Left hindlimb (tissue), 1 donor: ENCODE measurements around the gene RIPK1.
"Not testable (repeated sequence)": the region's sequence is repeated elsewhere in the genome, so short reads cannot be mapped to it uniquely, and the experiment has no call there.

Experiments
- DNase-seq: peaks from one replicate; pipeline ENCODE4 v3.0.0-alpha.2; 2018

Gene RIPK1

DNA sequence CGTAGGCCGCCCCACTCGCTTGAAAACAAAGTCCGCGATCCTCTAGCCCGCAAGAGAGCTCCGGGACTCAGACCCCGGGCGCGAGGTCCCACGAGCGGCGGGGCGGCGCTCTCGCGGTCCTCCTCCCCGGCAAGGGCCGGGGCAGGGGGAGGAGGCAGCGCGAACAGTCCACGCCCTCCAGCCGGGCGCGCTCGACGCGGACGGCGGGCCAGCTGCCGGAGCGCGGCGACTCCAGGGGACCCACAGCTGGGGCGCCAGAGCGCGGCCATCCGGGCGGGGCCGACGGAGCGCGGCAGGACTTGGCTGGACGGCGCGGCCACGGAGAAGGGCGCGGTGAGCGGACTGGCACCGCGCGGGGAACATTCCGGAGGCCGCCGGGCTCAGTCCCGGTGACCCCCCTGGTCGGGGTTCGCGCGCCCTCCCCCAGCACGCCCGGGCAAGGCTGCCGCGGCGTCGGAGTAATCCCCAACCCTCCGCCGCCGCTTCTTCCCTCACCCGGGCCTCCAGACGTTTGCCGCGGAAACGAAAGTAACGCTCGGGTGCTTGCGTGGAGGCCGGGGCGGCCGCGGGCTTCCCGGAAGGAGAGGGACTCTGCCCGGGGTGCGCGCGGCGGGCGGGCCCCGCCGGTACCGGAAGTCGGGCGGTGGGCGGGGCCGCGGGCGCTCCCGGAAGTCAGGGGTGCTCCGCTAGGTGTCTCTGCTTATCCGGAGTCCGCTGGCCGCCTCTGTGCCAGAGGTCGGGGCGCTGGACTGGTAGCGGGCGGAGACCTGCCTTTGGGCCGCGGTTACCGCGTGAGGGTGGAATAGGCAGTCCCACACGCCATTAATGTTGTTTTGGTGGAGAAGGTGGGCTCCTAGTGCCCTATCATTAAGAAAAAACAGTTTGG lies at the start of gene RIPK1:
RIPK1 (plus strand) TSS at position 166 of the 886 bp plus-strand sequence. CDS start 8,330 bp downstream, outside the sequence.
- DNase-seq = peak; percentile 93

DNA sequence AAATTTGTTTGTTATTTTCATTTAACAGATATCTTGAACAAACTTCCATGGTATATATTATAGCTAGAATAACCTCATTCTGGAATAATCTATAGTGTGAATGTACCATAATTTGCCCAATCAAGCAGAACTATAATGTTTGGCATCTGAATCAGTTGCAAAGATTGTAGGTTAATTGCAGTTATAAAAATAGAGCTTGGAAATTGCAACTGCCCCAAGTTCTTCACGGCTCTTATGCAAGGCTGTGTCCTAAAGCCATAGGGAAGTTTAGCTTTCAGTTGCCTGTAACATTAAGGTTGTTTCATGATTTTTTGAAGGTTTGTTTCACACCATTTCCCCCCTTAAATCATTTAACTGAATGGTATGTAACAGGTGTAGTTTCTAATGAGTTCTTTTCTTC lies 49.2 kb upstream of the RIPK1 start:
- no peak for DNase-seq

DNA sequence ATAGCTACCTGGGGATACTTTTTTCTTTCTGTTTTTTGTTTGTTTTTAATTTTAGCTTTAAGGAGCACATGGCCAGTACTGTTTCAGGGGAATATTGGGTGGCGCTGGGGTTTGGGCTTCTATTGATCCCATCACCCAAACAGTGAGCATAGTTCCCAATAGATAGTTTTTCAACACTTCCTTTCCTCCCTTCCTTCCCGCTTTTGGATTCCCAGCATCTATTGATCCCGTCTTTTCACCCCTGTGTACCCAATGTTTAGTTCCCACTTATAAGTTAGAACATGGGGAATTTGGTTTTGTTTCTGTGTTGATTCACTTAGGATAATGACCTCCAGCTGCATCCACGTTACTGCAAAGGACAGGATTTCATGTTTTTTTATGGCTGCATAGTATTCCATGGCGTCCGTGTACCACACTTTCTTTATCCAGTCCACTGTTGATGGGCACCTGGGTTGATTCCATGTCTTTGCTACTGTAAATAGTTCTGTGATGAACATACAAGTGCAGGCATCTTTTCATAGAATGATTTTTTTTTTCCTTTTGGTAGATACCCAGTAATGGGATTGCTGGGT lies 48.5 kb upstream of the RIPK1 start:
- no peak for DNase-seq

DNA sequence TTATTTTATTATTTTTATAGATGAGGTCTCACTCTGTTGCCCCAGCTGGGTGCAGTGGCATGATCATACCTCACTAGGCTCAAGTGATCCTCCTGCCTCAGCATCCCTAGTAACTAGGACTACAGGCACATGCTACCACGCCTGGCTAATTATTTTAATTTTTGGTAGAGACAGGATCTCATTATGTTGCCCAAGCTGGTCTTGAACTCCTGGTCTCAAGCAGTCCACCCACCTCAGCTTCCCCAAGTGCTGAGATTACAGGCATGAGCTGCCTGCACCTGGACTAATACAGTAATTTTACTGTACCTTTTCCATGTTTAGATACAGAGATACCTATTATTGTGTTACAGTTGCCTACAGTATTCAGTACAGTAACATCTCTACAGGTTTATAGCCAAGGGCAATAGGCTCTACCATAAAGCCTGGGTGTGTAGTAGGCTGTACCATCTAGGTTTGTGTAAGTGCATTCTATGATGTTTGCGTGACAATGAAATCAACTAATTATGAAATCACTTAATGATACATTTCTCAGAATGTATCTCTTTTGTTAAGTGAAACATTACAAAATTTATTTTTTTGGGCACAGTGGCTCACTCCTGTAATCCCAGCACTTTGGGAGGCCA lies 47.2 kb upstream of the RIPK1 start:
- not testable (repeated sequence) for DNase-seq

DNA sequence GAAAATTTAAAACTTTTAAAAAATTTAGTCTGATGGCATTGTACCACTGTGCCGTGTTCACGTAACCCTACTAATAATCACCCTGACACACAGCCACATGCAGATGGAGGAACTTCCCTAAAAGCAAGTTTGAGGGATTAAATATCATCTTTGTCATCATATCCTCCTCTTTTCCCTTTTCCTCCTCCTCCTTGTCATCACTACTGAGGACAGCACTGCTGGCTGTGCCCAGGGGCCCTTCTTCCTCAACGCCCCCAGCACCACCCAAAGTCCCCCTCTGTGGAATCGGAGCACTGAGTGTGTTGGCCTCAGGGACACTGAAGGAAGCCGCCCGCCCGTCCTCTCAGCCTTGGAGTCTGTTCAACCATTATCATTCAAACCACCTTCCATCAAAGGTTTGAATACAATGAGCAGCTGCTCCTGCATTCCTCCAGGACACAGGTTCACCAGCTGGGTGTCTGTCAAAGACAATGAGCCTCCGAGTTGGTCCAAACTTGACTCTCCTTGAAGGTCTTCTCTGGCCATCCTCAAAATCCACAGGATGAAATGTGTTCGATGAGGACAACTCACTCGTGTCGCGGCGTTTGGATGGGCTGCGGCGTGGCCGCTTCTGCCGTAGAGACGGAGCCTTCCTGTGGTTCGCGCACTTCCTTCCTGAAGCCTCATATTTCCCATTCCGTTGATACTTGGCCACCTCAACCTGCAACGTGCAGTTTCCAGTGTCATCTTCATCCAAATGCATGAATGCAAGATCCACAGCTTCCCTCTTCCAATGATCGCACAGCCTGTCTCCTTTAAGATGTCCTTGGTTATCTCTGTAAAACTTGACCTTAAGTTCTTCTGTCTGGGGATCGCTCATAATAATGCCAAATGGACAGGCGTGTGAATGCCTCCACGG lies 45.3 kb upstream of the RIPK1 start:
- DNase-seq = no peak

DNA sequence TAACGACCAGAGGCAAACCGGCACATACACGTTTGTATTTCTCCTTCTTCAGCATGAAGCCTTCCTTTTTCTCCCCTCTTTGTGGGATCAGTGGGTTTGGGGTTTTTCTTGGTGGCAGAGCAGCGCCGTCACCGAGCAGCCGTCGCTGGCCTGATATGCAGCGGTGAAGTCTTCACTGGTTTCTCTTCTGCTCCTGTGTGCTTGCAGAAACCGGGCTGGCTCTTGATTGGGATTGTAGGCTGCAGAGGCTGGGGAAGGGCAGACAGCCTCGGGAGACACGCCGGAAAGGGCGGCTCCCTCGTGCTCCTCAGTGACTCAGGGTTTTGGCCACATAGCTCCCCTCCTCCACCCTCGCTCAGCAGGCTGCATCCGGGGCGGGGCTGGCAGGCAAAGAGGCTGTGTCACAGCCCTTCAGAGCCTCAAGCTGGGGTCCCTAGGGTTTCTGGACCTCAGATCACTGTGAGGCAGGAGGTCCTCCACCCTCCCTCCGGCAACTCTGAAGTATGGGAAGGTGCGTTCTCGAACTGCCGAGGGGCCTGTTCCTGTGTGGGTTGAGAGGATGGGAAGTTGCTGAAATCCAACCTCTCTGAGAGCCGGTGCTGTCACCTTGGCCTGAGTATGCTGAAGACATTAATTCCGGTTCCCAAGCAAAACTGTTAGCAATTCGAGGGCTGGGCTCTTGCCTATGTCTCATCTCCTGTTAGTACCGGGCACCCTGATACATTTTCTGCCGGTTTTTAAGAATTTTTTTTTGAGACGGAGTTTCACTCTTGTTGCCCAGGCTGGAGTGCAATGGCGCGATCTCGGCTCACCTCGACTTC lies 44.4 kb upstream of the RIPK1 start:
- DNase-seq = peak; percentile 83

DNA sequence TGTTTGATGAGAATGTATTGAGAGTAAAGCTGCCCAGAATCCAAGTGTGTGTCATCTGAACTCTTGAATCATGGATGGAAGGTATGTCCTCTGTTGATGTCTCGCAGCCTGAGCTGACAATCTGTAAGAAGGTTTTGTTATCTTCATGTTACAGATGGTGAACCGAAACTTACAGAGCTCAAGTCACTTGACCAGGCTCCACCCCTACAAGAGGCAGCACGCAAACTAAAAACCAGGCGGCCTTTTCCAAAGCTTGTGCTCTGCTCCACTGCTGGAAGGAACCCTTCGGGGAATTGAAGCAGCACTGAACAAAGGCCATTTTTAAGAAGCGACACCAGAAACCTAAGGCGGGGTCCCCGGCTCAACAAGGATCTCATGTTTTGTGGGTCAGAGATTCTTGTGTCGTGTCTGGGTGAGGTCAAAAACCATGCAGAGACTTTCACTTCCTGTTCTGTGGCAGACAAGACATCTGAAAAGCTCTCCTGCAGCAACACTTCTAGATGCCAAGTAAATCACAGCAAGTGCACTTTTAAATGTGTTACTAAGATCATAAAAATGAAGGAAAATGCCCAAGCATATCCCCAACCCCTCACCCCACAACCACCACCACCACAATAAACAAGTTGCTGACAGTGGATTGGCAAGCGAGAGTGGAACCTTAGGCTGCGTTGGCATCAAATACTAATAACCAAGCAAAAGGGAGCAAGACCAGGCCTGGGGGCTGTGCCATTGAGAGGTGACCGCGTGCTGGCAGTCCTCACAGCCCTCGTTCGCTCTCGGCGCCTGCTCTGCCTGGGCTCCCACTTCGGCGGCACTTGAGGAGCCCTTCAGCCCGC lies 41.3 kb upstream of the RIPK1 start:
- DNase-seq = no peak

DNA sequence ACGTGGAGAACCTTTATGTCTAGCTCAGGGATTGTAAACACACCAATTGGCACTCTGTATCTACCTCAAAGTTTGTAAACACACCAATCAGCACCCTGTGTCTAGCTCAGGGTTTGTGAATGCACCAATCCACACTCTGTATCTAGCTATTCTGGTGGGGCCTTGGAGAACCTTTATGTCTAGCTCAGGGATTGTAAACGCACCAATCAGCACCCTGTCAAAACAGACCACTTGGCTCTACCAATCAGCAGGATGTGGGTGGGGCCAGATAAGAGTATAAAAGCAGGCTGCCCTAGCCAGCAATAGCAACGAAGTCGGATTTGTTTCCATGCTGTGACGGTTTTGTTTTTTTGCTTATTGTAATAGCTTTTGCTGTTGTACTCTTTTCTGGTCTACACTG lies 40.1 kb upstream of the RIPK1 start:
- not testable (repeated sequence) for DNase-seq

DNA sequence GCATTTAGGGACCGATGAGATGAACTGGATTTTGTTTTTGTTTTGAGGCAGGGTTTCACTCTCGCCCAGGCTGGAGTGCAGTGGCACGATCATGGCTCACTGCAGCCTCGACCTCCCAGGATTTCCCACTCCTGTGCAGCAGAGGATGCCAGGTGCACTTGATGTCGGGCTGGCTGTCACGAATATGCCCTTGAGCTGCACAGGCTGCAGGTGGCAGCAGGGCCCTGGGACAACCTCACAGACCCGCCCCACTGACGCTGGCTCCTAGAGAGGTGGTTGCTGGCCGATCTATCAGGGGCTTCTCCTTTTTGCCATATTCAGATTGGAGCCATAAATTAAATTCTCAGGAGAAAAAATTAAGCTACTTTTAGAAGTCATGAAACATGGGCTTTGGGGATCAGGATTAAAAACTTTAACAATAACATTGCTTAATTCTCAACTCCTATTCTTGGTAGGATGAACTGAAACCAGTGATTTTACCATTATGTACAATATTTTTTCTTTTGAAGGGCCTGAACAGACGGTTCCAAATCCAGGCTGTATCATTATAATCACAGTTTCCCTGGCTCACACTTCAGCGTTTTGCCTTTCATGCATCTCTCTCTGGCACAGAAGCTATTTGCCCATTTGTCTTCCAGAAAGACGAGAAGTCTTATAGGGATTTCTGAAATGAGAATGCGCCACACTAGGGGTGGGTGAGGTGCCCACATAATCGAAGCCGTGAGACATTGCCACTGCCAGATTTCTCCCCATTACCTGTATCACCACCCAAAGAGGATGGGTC lies 36.2 kb upstream of the RIPK1 start:
- DNase-seq = no peak

DNA sequence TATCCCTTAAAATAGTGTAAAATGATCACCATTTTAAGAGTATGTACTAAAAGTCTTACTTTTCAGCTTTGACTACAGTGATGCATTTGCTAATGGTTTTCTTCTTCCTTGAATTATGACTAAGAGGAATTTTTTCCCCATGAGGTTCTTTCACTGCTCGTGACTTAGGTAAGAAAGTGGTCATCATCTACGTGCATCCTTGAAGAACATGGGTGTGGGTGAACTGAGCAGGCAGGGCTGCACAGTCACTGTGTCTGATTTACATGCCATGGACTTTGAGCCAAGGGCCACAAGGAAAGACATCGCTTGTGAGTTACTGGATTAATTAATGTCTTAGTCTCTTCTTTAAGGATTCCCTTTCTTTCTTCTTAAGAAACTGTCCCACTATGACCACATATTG lies 35.3 kb upstream of the RIPK1 start:
- DNase-seq = no peak

DNA sequence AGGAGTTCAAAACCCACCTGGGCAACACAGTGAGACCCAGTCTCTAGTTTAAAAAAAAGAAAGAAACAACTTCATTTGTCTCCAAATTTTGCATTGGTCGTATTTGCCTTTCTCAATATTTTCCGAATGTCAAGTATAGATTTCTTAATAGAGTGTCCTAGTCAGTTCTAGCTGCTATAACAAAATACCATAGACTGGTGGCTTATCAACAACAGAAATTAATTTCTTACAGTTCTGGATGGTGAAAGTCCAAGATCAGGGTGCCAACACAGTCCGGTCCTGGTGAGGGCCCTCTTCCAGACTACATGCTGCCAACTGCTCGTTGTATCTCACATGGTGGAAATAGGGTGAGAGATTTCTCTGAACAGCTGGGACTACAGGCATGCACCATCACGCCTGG lies 34.6 kb upstream of the RIPK1 start:
- DNase-seq = no peak

DNA sequence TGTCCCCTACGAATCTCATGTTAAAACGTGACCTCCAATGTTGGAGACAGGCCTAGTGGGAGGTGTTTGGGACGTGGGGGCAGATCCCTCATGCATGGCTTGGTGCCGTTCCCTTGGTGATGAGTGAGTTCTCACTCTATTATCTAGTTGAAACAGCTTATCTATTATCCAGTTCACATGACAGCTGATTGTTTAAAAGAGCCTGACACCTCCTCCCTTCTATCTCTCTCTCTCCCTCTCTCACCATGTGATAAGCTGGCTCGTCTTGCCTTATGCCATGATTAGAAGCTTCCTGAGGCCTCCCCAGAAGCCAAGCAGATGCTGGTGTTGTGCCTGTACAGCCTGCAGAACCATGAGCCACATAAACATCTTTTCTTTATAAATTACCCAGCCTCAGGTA lies 32.9 kb upstream of the RIPK1 start:
- DNase-seq = no peak

DNA sequence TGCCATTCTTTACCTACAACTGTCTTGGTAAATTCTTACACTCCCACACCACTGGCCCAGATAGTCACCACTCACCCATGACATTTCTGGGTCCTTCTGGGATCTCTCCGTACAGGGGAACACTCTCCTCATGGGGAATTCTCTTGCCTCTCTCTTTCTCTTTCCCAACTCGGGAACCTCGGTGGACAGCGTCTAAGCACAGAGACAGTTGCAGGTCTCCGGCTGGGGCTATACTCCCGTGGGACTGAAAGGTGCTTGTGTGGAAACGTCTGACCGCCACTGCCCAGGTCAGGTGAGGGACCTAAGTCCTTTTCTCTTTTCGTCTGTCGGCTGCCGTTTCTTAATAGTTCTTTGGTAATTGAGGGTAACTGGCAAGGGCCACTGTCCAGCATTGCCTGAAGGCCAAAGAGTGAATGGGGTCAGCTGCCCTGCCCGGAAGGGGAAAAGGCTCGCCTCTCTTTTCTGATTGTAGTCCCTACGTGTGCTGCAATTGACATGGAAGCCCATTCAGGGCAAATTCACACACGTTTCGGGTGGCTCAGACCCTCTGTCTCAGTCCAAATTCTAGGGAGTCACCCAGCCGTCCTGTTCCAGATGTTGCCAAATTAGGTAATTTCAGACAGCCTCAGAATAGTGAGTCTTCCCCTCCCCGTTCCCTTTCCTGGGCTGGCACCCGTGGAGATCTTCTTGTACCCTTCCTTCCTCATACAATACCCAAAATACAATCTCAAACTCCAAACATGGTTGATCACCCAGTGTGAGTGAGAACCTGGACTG lies 31.2 kb upstream of the RIPK1 start:
- DNase-seq = no peak

DNA sequence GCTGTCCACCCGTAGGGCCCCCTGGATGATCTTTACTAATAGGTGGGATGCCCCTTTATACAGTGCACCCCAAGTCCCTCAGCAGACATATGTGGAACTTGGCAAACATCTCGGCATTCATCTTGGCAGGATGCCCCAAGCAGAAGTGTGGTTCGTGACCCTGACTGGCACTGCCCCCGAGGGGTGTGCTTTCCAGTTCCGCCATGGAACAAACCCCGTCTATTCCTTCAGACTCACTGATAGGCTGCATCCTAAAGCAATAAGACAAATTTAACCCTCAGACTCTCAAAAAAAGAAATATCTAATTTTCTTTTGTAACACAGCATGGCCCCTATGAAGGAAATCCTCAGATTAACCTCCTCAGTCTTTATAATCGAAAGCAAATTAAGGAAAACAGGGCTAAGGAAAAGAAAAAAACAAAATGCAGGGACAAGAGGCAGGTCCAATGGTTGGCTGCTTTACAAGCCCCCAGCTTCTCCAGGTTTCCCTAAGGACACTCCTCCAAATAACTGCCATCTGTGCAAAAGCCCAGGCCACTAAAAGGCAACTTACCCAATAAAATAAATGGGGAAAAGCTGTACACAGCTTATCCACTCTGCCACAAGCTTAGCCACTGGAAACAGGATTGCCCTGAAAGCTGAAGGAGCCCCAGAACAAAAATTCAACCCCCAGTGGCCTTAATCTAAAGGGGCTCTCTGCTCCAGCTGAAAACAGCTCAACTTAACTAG lies 30.5 kb upstream of the RIPK1 start:
- DNase-seq = no peak

DNA sequence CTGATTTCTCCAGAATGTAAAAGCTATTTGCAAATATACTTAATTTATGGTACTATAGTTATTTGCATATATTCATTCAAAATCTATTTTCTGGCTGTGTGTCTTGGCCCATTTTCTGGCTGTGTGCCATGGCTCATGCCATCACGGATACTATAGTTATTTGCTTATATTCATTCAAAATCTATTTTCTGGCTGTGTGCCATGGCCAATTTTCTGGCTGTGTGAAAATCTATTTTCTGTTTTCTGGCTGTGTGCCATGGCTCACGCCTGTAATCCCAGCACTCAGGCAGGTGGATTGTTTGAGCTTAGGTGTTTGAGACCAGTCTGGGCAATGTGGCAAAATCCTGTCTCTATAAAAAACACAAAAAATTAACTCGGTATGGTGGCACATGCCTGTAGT lies 28.9 kb upstream of the RIPK1 start:
- no peak for DNase-seq

DNA sequence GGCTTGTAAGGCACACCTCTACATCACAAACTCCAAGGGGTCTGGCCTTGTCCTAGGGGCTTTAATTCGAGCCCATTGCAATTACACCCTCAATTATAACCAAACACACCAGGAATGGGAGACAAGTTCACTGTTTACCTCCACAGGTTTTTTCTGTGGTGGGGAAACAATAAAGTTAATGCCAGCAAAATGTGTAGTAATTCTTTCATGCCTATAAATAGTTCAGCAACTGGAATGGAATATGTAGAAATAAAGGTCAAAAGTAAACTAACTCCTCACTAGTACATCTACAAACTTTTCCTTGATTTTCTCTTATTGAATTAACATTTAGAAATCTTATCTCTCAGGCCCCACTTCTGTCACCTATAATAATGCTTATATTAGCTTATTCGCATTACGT lies 27.1 kb upstream of the RIPK1 start:
- DNase-seq = no peak

DNA sequence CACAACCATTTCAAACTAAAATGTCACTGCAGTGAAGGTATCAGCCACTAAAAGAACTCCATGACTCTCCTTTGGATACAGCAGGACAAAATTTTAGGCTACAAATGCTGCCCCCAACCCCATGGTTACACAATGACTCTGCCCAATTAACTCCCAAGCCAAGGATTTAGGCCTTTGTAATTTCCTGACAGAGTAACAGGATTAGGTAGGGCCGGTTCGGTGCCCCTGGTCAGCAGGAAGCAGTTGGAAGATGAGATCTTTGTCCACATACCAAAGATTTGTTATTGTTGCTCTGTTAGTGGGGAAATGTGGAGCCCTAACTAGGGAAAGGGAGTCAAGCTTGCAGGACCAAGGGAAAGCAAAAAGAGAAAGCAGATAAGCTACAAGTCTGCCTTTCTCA lies 26.7 kb upstream of the RIPK1 start:
- no peak for DNase-seq

DNA sequence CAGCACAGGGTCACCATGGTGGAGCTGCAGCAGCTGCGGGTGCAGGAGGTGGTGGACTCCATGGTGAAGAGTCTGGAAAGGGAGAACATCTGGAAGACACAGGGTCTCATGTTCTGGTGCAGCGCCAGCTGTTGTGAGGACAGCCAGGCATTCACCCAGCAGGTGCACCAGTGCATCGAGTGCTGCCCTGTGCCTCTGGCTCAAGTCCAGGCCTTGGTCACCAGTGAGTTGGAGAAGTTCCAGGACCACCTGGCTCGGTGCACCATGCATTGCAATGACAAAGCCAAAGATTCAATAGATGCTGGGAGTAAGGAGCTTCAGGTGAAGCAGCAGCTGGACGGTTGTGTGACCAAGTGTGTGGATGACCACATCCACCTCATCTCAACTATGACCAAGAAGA lies 22.9 kb upstream of the RIPK1 start:
- no peak for DNase-seq

DNA sequence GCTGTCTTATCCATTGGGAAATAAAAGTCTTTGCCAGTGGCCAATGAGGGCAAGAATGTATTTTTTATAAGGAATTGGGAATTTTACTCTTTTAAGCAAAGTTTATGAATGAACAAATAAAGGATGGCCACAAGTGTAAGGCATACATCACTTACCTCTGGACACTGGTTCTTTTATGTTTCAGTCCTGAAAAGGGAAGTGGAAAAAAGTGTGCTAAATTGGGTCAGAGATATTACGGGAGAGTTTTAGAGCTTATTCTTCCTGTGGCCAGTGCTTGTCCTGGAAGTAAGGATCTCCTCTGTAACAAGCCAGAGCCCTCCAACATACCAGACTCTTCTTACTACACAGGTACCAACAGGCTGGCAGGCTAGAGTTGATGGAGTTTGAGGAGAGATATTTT lies 22.5 kb upstream of the RIPK1 start:
- no peak for DNase-seq
